ENCODE results near the gene AMOTL2. TPM values are rescaled to one million over a fixed set of nuclear protein-coding genes. Genes with fewer than 3 reads are reported as not detected.

AMOTL2 gene
- polyA plus RNA-seq, 2 of the 4 experiments (the other 2 are of a cell fraction) = 41.1 to 44.1 TPM

- CTCF ChIA-PET = interaction anchor here (0.7 to 1.4 kb wide), 5 partner anchors 18 to 30 kb away, joined by 3 to 5 read pairs (median 4); no protein-coding TSS in a partner anchor
- POLR2A ChIA-PET = no interaction called here
- no peak for ATAC-seq
- TF ChIP-seq HEYL (CRISPR knock-in tag; IDR thresholded peaks at IDR 0.05) (no peak), TP53 (CRISPR knock-in tag; IDR thresholded peaks at IDR 0.05) (no peak), RFX5 (IDR thresholded peaks at IDR 0.05) (no peak), CEBPB (IDR thresholded peaks at IDR 0.05) (no peak), TFCP2L1 (CRISPR knock-in tag; IDR thresholded peaks at IDR 0.05) (no peak), PHF8 (IDR thresholded peaks at IDR 0.05; ENCODE audit: borderline replicate concordance, low read depth) (no peak), RAD21 (conservative IDR thresholded peaks at IDR 0.05 in 1 of 2, IDR thresholded peaks at IDR 0.05 in 1 of 2) (no peak), RARB (CRISPR knock-in tag; IDR thresholded peaks at IDR 0.05) (no peak), EHMT2 (IDR thresholded peaks at IDR 0.05; ENCODE audit: low read depth) (no peak)
- TF ChIP-seq, protein P1, sequence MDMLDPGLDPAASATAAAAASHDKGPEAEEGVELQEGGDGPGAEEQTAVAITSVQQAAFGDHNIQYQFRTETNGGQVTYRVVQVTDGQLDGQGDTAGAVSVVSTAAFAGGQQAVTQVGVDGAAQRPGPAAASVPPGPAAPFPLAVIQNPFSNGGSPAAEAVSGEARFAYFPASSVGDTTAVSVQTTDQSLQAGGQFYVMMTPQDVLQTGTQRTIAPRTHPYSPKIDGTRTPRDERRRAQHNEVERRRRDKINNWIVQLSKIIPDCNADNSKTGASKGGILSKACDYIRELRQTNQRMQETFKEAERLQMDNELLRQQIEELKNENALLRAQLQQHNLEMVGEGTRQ (IDR thresholded peaks at IDR 0.05) = no peak
- Histone ChIP-seq H3K9me3 (no peaks in the 10 kb centered on the region), H3K4me1 (peaks cover 70% of the 10 kb centered on the region), H3K4me2 (peak overlapping the region; percentile 39; the same call in 1 of the 3 replicates), H3K27ac (peak overlapping the region; percentile 96 to 100), H3K4me3 (no peak overlapping the region)
- DNase-seq (ENCODE audit: low read depth in 1 of 2, low spot score in 1 of 2) = no peak
- WGBS (ENCODE audit: missing lambda C conversion rate) = 90% methylated on average over 8 of the region's 8 CpGs
- FAIRE-seq = no peak
Measured at GRCh38 chr3:134337071-134337482, 37.2 kb downstream of the AMOTL2 start.

GRCh38 chr3:134336587-134336986, 37.7 kb downstream of the AMOTL2 start:
- no peak overlapping the region for H3K4me3 ChIP-seq
- H3K9me3 ChIP-seq = no peaks in the 10 kb centered on the region
- DNase-seq (ENCODE audit: low read depth in 1 of 2, low spot score in 1 of 2) = no peak
- ChIA-PET POLR2A (no interaction called here), CTCF (interaction anchor here (1.4 kb wide), 1 partner anchor 28 kb away, joined by 5 read pairs; no protein-coding TSS in a partner anchor)
- H3K4me2 ChIP-seq = peak overlapping the region; percentile 39; the same call in 1 of the 3 replicates
- 0 out of 6 replicates have a peak, but pooled peaks of 1 of the 2 experiments have one; percentile 11 for ATAC-seq
- WGBS (ENCODE audit: missing lambda C conversion rate) = 48% methylated on average over 6 of the region's 6 CpGs
- FAIRE-seq = no peak
- peaks cover 72% of the 10 kb centered on the region for H3K4me1 ChIP-seq
- peak overlapping the region; percentile 96 to 100 for H3K27ac ChIP-seq
- TF ChIP-seq SREBF2 (IDR thresholded peaks at IDR 0.05) (no peak), PHF8 (IDR thresholded peaks at IDR 0.05; ENCODE audit: borderline replicate concordance, low read depth) (no peak), FOSL2 (IDR thresholded peaks at IDR 0.05) (no peak), FOSL2 (CRISPR knock-in tag; IDR thresholded peaks at IDR 0.05) (peak; percentile 45), JUN (IDR thresholded peaks at IDR 0.05) (no peak), RFX5 (IDR thresholded peaks at IDR 0.05) (no peak), CBX8 (IDR thresholded peaks at IDR 0.05) (no peak), E2F6 (IDR thresholded peaks at IDR 0.05; ENCODE audit: borderline replicate concordance, low read depth) (peak; percentile 45; the same call in 1 of the 2 replicates), CEBPB (IDR thresholded peaks at IDR 0.05) (peak; percentile 71 to 83), BHLHE40 (IDR thresholded peaks at IDR 0.05; ENCODE audit: low read depth, low read length) (no peak), EP300 (IDR thresholded peaks at IDR 0.05) (no peak), NPAS2 (CRISPR knock-in tag; IDR thresholded peaks at IDR 0.05; ENCODE audit: borderline replicate concordance) (no peak), NR3C1 (IDR thresholded peaks at IDR 0.05) (no peak)
- TF ChIP-seq, protein P2, sequence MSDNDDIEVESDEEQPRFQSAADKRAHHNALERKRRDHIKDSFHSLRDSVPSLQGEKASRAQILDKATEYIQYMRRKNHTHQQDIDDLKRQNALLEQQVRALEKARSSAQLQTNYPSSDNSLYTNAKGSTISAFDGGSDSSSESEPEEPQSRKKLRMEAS (IDR thresholded peaks at IDR 0.05) = peak; percentile 61; the same call in 1 of the 2 replicates
- TF ChIP-seq, protein P3, sequence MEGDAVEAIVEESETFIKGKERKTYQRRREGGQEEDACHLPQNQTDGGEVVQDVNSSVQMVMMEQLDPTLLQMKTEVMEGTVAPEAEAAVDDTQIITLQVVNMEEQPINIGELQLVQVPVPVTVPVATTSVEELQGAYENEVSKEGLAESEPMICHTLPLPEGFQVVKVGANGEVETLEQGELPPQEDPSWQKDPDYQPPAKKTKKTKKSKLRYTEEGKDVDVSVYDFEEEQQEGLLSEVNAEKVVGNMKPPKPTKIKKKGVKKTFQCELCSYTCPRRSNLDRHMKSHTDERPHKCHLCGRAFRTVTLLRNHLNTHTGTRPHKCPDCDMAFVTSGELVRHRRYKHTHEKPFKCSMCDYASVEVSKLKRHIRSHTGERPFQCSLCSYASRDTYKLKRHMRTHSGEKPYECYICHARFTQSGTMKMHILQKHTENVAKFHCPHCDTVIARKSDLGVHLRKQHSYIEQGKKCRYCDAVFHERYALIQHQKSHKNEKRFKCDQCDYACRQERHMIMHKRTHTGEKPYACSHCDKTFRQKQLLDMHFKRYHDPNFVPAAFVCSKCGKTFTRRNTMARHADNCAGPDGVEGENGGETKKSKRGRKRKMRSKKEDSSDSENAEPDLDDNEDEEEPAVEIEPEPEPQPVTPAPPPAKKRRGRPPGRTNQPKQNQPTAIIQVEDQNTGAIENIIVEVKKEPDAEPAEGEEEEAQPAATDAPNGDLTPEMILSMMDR (IDR thresholded peaks at IDR 0.05) = no peak
- TF ChIP-seq, protein P1 (IDR thresholded peaks at IDR 0.05) = 0 out of 2 replicates have a peak, but pooled peaks have one; percentile 9
